Ascending aorta (tissue), 2 donors: Measurements from ENCODE around the gene CCDC148. TPM values are rescaled to one million over a fixed set of nuclear protein-coding genes. Genes with fewer than 3 reads are reported as not detected.

ENCODE experiments used
- DNase-seq, 2 donors: peaks; one replicate each; pipeline ENCODE4 v3.0.0-alpha.2; 2019; ENCODE audit warnings: low spot score in 2 of 2
- H3K27ac ChIP-seq, 2 donors: fragments of 200-600 bp; sonication (generic); one replicate each; pipeline ENCODE4 v1.5.1; 2016 to 2017; ENCODE audit warnings: mild to moderate bottlenecking in 1 of 2
- H3K27me3 ChIP-seq: fragments of 200-600 bp; sonication (generic); one replicate; pipeline ENCODE4 v1.5.1; 2017
- H3K36me3 ChIP-seq, 2 donors: fragments of 200-600 bp; sonication (generic); one replicate each; pipeline ENCODE4 v1.5.1; 2016
- H3K4me1 ChIP-seq, 2 donors: fragments of 200-600 bp; sonication (generic); one replicate each; pipeline ENCODE4 v1.5.1; 2016 to 2017; ENCODE audit warnings: mild to moderate bottlenecking in 1 of 2
- H3K4me3 ChIP-seq, 2 donors: fragments of 200-600 bp; sonication (generic); one replicate each; pipeline ENCODE4 v1.5.1; 2016 to 2017; ENCODE audit warnings: mild to moderate bottlenecking in 1 of 2
- H3K9me3 ChIP-seq, 2 donors: fragments of 200-600 bp; sonication (generic); one replicate each; pipeline ENCODE4 v1.5.1; 2016
- CTCF ChIP-seq, 3 experiments: fragments of 200-600 bp in 2 of 3; fragments of 450-650 bp in 1 of 3; sonication (generic) in 2 of 3; IDR thresholded peaks; one replicate each; pipeline ENCODE4 v1.5.1; 2016 to 2019; ENCODE audit warnings: antibody characterized with exemption in 3 of 3, mild to moderate bottlenecking in 1 of 3, moderate library complexity in 1 of 3
- intact Hi-C: fragments of 100-400 bp; cut with DNase I; formaldehyde crosslinking; loops from one replicate; pipeline ENCODE4 v1.15.1; 2023
- total RNA-seq: library from RNA; depleted of rRNA; stranded (reverse); fragments of >200 nt; gene quantifications from one replicate; pipeline ENCODE4 v1.1.0, GENCODE V29; 2016

Gene CCDC148
- total RNA-seq, 1 donor from 2014 or later, result not detected

- Histone ChIP-seq H3K36me3 (no peaks in the 10 kb centered on the region), H3K4me1 (no peaks in the 10 kb centered on the region), H3K27ac (no peak overlapping the region), H3K9me3 (no peaks in the 10 kb centered on the region), H3K27me3 (no peaks in the 10 kb centered on the region), H3K4me3 (no peak overlapping the region)
- TF ChIP-seq CTCF (IDR thresholded peaks at IDR 0.05), result no peak
- no peak for DNase-seq
- intact Hi-C loops, result no loop called here
Measured at GRCh38 chr2:158273791-158274190, 182.8 kb downstream of the CCDC148 start.

GRCh38 chr2:158270536-158270935 is 186.0 kb downstream of the CCDC148 start:
- Histone ChIP-seq H3K4me3 (no peak overlapping the region), H3K27ac (no peak overlapping the region), H3K9me3 (no peaks in the 10 kb centered on the region), H3K36me3 (no peaks in the 10 kb centered on the region), H3K4me1 (no peaks in the 10 kb centered on the region), H3K27me3 (no peaks in the 10 kb centered on the region)
- intact Hi-C loops, result no loop called here
- TF ChIP-seq CTCF (IDR thresholded peaks at IDR 0.05), result no peak
- no peak for DNase-seq

GRCh38 chr2:158269143-158269542 is 187.4 kb downstream of the CCDC148 start:
- H3K4me1 ChIP-seq, result no peaks in the 10 kb centered on the region
- H3K9me3 ChIP-seq, result no peaks in the 10 kb centered on the region
- no peak overlapping the region for H3K4me3 ChIP-seq
- H3K27me3 ChIP-seq, result no peaks in the 10 kb centered on the region
- DNase-seq, result no peak
- no peaks in the 10 kb centered on the region for H3K36me3 ChIP-seq
- intact Hi-C loops, result no loop called here
- no peak overlapping the region for H3K27ac ChIP-seq
- no peak for TF ChIP-seq CTCF (IDR thresholded peaks at IDR 0.05)

DNA sequence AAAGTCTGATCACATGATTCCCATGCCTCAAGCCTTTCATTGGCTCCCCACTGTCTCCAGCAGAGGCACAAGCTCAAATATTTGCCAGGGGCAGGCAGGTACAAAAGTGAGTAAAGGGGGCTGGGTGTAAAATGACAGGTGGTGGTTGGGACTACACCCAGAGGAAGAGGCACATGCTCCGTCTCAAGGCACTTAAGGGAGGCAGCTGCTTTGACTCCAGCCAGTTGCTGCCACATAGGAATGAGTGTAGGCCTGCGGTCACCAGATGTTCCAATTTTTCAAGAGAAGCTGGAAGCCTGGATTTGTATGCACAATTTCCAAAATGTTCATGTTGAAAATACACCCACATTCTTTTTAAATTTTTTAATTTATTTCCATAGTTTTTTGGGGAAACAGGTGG is 190.4 kb downstream of the CCDC148 start:
- no peak for TF ChIP-seq CTCF (IDR thresholded peaks at IDR 0.05)
- no peaks in the 10 kb centered on the region for H3K9me3 ChIP-seq
- H3K4me1 ChIP-seq, result no peaks in the 10 kb centered on the region
- H3K27me3 ChIP-seq, result no peaks in the 10 kb centered on the region
- intact Hi-C loops, result no loop called here
- H3K4me3 ChIP-seq, result no peak overlapping the region
- no peaks in the 10 kb centered on the region for H3K36me3 ChIP-seq
- DNase-seq, result no peak
- H3K27ac ChIP-seq, result no peak overlapping the region

- no peak for TF ChIP-seq CTCF (IDR thresholded peaks at IDR 0.05)
- Histone ChIP-seq H3K27ac (no peak overlapping the region), H3K36me3 (no peaks in the 10 kb centered on the region), H3K4me3 (no peak overlapping the region), H3K4me1 (no peaks in the 10 kb centered on the region), H3K27me3 (no peaks in the 10 kb centered on the region), H3K9me3 (no peaks in the 10 kb centered on the region)
- intact Hi-C loops, result no loop called here
- DNase-seq, result no peak
Measured at GRCh38 chr2:158255257-158255656, 201.3 kb downstream of the CCDC148 start.

DNA sequence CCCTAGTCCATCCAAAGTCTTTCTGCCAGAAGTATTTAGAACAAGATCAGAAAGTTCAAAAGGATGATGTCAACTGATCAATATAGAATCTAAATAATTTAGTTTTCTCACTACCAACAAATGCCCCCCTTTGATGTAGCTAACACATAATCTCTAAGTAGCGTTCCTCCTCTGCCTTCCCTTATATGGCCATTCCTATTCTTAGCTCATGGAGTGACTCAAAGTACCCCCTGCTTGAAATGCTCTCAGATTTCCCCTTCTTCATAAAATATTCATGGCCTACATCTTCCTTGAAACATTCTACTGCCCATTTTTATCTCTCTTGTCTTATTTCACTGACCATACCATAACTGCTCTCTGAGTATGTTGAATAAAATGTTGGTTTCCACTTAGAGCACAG is 203.4 kb downstream of the CCDC148 start:
- DNase-seq, result no peak
- intact Hi-C loops, result no loop called here
- H3K36me3 ChIP-seq, result no peaks in the 10 kb centered on the region
- no peak overlapping the region for H3K4me3 ChIP-seq
- H3K9me3 ChIP-seq, result no peaks in the 10 kb centered on the region
- TF ChIP-seq CTCF (IDR thresholded peaks at IDR 0.05), result no peak
- no peak overlapping the region for H3K27ac ChIP-seq
- H3K4me1 ChIP-seq, result no peaks in the 10 kb centered on the region
- no peaks in the 10 kb centered on the region for H3K27me3 ChIP-seq
